Panc1 (cell line): ENCODE data around the gene ATXN7L1.

Experiments
- CTCF ChIP-seq: fragments of 450-650 bp; IDR thresholded peaks from 2 replicates; pipeline ENCODE4 v1.5.1; 2017; ENCODE audit warnings: mild to moderate bottlenecking
- POLR2AphosphoS5 ChIP-seq: IDR thresholded peaks from 2 replicates; pipeline ENCODE4 v1.6.1; 2012; ENCODE audit warnings: mild to moderate bottlenecking, low read depth, low read length, moderate library complexity
- REST ChIP-seq, 2 experiments: IDR thresholded peaks; 2 replicates each; pipeline ENCODE4 v1.6.1; 2011 to 2012; ENCODE audit warnings: low read depth in 2 of 2, control low read depth in 1 of 2, low read length in 1 of 2, mild to moderate bottlenecking in 1 of 2, moderate library complexity in 1 of 2; ENCODE audit not compliant: insufficient read depth in 1 of 2
- SIN3A ChIP-seq: IDR thresholded peaks from 2 replicates; pipeline ENCODE4 v1.6.1; 2012; ENCODE audit warnings: low read depth, mild to moderate bottlenecking, low read length, moderate library complexity, borderline replicate concordance; ENCODE audit not compliant: insufficient read depth
- TCF7L2 ChIP-seq: IDR thresholded peaks from 2 replicates; pipeline ENCODE4 v1.6.1; 2011; ENCODE audit warnings: mild to moderate bottlenecking, low read depth, low read length, inconsistent platforms

GRCh38 chr7:105808209-105808608 lies 68.2 kb downstream of the ATXN7L1 start:
- TF ChIP-seq SIN3A (no peak), CTCF (no peak), POLR2AphosphoS5 (no peak), REST (IDR thresholded peaks at IDR 0.05; ENCODE audit: insufficient read depth in 1 of 2, low read depth in 2 of 2, low read length in 1 of 2) (no peak), TCF7L2 (no peak)
